CD4-positive, alpha-beta T cell treated with Interferon alpha-2 for 1 hour (primary cell): ENCODE data around the gene BCL7B.
"Not testable (repeated sequence)": the region's sequence is repeated elsewhere in the genome, so short reads cannot be mapped to it uniquely, and the experiment has no call there.

Experiments
- DNase-seq, 2 donors: peaks; one replicate each; pipeline ENCODE4 v3.0.0-alpha.2; 2020 to 2022

BCL7B gene

GRCh38 chr7:73557397-73558257 lies at the start of gene BCL7B:
TSS of gene BCL7B (minus strand) at chr7:73557690. CDS start at chr7:73557578, 112 bp downstream.
- DNase-seq: peak; percentile 79 to 88

GRCh38 chr7:73605601-73606220 lies 48.2 kb upstream of the BCL7B start:
- no peak for DNase-seq

GRCh38 chr7:73602721-73603651 lies 45.5 kb upstream of the BCL7B start:
- no peak for DNase-seq

GRCh38 chr7:73599916-73600315 lies 42.4 kb upstream of the BCL7B start:
- DNase-seq: no peak

GRCh38 chr7:73599151-73599882 lies 41.8 kb upstream of the BCL7B start:
- no peak for DNase-seq

- no peak for DNase-seq
Measured at GRCh38 chr7:73597978-73598782, 40.7 kb upstream of the BCL7B start.

- no peak for DNase-seq
Measured at GRCh38 chr7:73596191-73597065, 38.9 kb upstream of the BCL7B start.

- DNase-seq: no peak
Measured at GRCh38 chr7:73595358-73595757, 37.9 kb upstream of the BCL7B start.

GRCh38 chr7:73593207-73594045 lies 35.9 kb upstream of the BCL7B start:
- DNase-seq: no peak

- DNase-seq: no peak
Measured at GRCh38 chr7:73586911-73587310, 29.4 kb upstream of the BCL7B start.

GRCh38 chr7:73585196-73585595 lies 27.7 kb upstream of the BCL7B start:
- no peak for DNase-seq

- DNase-seq: no peak
Measured at GRCh38 chr7:73582664-73583202, 25.2 kb upstream of the BCL7B start.

GRCh38 chr7:73581006-73581405 lies 23.5 kb upstream of the BCL7B start:
- not testable (repeated sequence) for DNase-seq

GRCh38 chr7:73578342-73579128 lies 21.0 kb upstream of the BCL7B start, which contains the start of gene TBL2:
TSS of gene TBL2 (minus strand) at chr7:73578579. CDS start at chr7:73578549, 30 bp downstream.
- peak; percentile 99 for DNase-seq

GRCh38 chr7:73577627-73578341 lies 20.3 kb upstream of the BCL7B start:
- DNase-seq: no peak

- no peak for DNase-seq
Measured at GRCh38 chr7:73573791-73574190, 16.3 kb upstream of the BCL7B start.

GRCh38 chr7:73573276-73573675 lies 15.8 kb upstream of the BCL7B start:
- no peak for DNase-seq

- DNase-seq: no peak
Measured at GRCh38 chr7:73572767-73573186, 15.3 kb upstream of the BCL7B start.
